GM19468 (cell line): ENCODE data around the gene TBX21.
"Not testable (repeated sequence)": the region's sequence is repeated elsewhere in the genome, so short reads cannot be mapped to it uniquely, and the experiment has no call there.

Experiments
- ATAC-seq: cut with Tn5 transposase; IDR thresholded peaks from one replicate; pipeline ENCODE4 v1.9.1; 2021; ENCODE audit warnings: mild to moderate bottlenecking, moderate library complexity, moderate number of reproducible peaks; ENCODE audit not compliant: unreplicated experiment; ENCODE audit errors: extremely low read depth

TBX21 gene

GRCh38 chr17:47728214-47728877 is 4.7 kb upstream of the TBX21 start:
- ATAC-seq, result no peak

- ATAC-seq, result no peak
These were observed 3.6 kb upstream of the TBX21 start for GRCh38 chr17:47729476-47729875.

- no peak for ATAC-seq
These were observed 2.4 kb upstream of the TBX21 start for GRCh38 chr17:47730681-47731080.

GRCh38 chr17:47731396-47731795 is 1.6 kb upstream of the TBX21 start:
- ATAC-seq, result no peak

GRCh38 chr17:47732399-47733046 is 513 bp upstream of the TBX21 start:
- no peak for ATAC-seq

- no peak for ATAC-seq
These were observed 806 bp downstream of the TBX21 start for GRCh38 chr17:47733674-47734410.

- ATAC-seq, result no peak
These were observed 2.1 kb downstream of the TBX21 start for GRCh38 chr17:47735139-47735464.

- ATAC-seq, result no peak
These were observed 2.5 kb downstream of the TBX21 start for GRCh38 chr17:47735536-47736011.

GRCh38 chr17:47736501-47737495 is 3.8 kb downstream of the TBX21 start:
- no peak for ATAC-seq

- no peak for ATAC-seq
These were observed 5.1 kb downstream of the TBX21 start for GRCh38 chr17:47738178-47738577.

GRCh38 chr17:47739150-47739549 is 6.1 kb downstream of the TBX21 start:
- ATAC-seq, result no peak

- not testable (repeated sequence) for ATAC-seq
These were observed 6.9 kb downstream of the TBX21 start for GRCh38 chr17:47739945-47740344.

GRCh38 chr17:47741109-47741792 is 8.2 kb downstream of the TBX21 start:
- no peak for ATAC-seq

- no peak for ATAC-seq
These were observed 8.7 kb downstream of the TBX21 start for GRCh38 chr17:47741793-47742145.

GRCh38 chr17:47742319-47743181 is 9.5 kb downstream of the TBX21 start:
- no peak for ATAC-seq

GRCh38 chr17:47744168-47745036 is 11.4 kb downstream of the TBX21 start:
- ATAC-seq, result no peak

- no peak for ATAC-seq
These were observed 12.0 kb downstream of the TBX21 start for GRCh38 chr17:47745037-47745380.

GRCh38 chr17:47751471-47751870 is 18.4 kb downstream of the TBX21 start:
- no peak for ATAC-seq
